GM23338 (cell line): Measurements from ENCODE around the gene ASB16. TPM values are rescaled to one million over a fixed set of nuclear protein-coding genes. Genes with fewer than 3 reads are reported as not detected.

Source experiments
- ATAC-seq: fragments of 200-7000 bp; cut with Tn5 transposase; 3 replicates; pipeline ENCODE4 v1.9.1; 2020
- DNase-seq: peaks from one replicate; pipeline ENCODE4 v3.0.0-alpha.2; 2015; ENCODE audit warnings: low spot score
- H2AFZ ChIP-seq: fragments of 200-600 bp; sonication (generic); 2 replicates; pipeline ENCODE4 v1.8.0; 2016; ENCODE audit warnings: antibody characterized with exemption, mild to moderate bottlenecking, moderate library complexity
- H3F3A ChIP-seq: fragments of 200-600 bp; sonication (generic); replicated peaks from 2 replicates; pipeline ENCODE4 v1.8.0; 2017; ENCODE audit warnings: antibody characterized with exemption, mixed run types, low read depth
- H3K27ac ChIP-seq: fragments of 200-600 bp; sonication (generic); 2 replicates; pipeline ENCODE4 v1.6.1; 2016; ENCODE audit warnings: low read depth
- H3K27me3 ChIP-seq: fragments of 200-600 bp; sonication (generic); 2 replicates; pipeline ENCODE4 v1.8.0; 2016; ENCODE audit warnings: mild to moderate bottlenecking, mixed run types, moderate library complexity; ENCODE audit not compliant: insufficient read depth
- H3K36me3 ChIP-seq: fragments of 200-600 bp; sonication (generic); 2 replicates; pipeline ENCODE4 v1.8.0; 2016; ENCODE audit warnings: mild to moderate bottlenecking; ENCODE audit not compliant: insufficient read depth
- H3K4me1 ChIP-seq: fragments of 200-600 bp; sonication (generic); 2 replicates; pipeline ENCODE4 v1.8.0; 2016; ENCODE audit warnings: mild to moderate bottlenecking, moderate library complexity; ENCODE audit not compliant: insufficient read depth
- H3K4me2 ChIP-seq: fragments of 200-600 bp; sonication (generic); 2 replicates; pipeline ENCODE4 v1.7.1; 2017; ENCODE audit warnings: mixed run types
- H3K4me3 ChIP-seq: fragments of 200-600 bp; sonication (generic); 2 replicates; pipeline ENCODE4 v1.6.1; 2016; ENCODE audit warnings: mixed run types
- H3K79me2 ChIP-seq: fragments of 200-600 bp; sonication (generic); replicated peaks from 2 replicates; pipeline ENCODE4 v1.8.0; 2017; ENCODE audit warnings: mild to moderate bottlenecking; ENCODE audit not compliant: insufficient read depth
- H3K9me2 ChIP-seq: fragments of 200-600 bp; sonication (generic); 2 replicates; pipeline ENCODE4 v1.8.0; 2017; ENCODE audit not compliant: insufficient read depth
- H4K20me1 ChIP-seq: fragments of 200-600 bp; sonication (generic); replicated peaks from 2 replicates; pipeline ENCODE4 v1.8.0; 2017; ENCODE audit warnings: mild to moderate bottlenecking; ENCODE audit not compliant: insufficient read depth
- H3K27ac Mint-ChIP-seq: 2 replicates; pipeline ENCODE4 v1.8.0; 2020; ENCODE audit warnings: inconsistent platforms, mild to moderate bottlenecking, moderate library complexity, mixed read lengths
- H3K27me3 Mint-ChIP-seq: 3 replicates; pipeline ENCODE4 v1.8.0; 2022; ENCODE audit warnings: low read depth, mild to moderate bottlenecking, moderate library complexity, mixed read lengths, inconsistent platforms; ENCODE audit not compliant: insufficient read depth, poor library complexity
- H3K36me3 Mint-ChIP-seq: 3 replicates; pipeline ENCODE4 v1.8.0; 2021; ENCODE audit warnings: low read depth, mild to moderate bottlenecking, inconsistent platforms, moderate library complexity, mixed read lengths
- H3K4me1 Mint-ChIP-seq: 3 replicates; pipeline ENCODE4 v1.8.0; 2020; ENCODE audit warnings: mild to moderate bottlenecking, inconsistent platforms, mixed read lengths
- H3K4me3 Mint-ChIP-seq: 3 replicates; pipeline ENCODE4 v1.8.0; 2021; ENCODE audit warnings: moderate library complexity, mild to moderate bottlenecking, inconsistent platforms, mixed read lengths
- H3K9me3 Mint-ChIP-seq: 3 replicates; pipeline ENCODE4 v1.8.0; 2020; ENCODE audit warnings: moderate library complexity, mild to moderate bottlenecking, inconsistent platforms, mixed read lengths
- CREB1 ChIP-seq: fragments of 250-450 bp; sonication (Bioruptor Pico); IDR thresholded peaks from 2 replicates; pipeline ENCODE4 v1.5.0; 2020; ENCODE audit warnings: low read depth, mild to moderate bottlenecking, moderate library complexity
- CTCF ChIP-seq, 2 experiments: fragments of 200-600 bp in 1 of 2; sonication (generic) in 1 of 2; conservative IDR thresholded peaks; 2 replicates each; pipeline versions ENCODE4 v1.5.1 to v1.6.1; 2016 to 2017; ENCODE audit warnings: antibody characterized with exemption in 2 of 2, low read depth in 2 of 2, mild to moderate bottlenecking in 2 of 2, moderate library complexity in 1 of 2
- ETS1 ChIP-seq: IDR thresholded peaks from 2 replicates; pipeline ENCODE4 v1.6.1; 2016; ENCODE audit warnings: antibody characterized with exemption
- EZH2 ChIP-seq: fragments of 200-600 bp; sonication (generic); IDR thresholded peaks from one replicate; pipeline ENCODE4 v1.8.0; 2017; ENCODE audit warnings: antibody characterized with exemption, mild to moderate bottlenecking, low read depth; ENCODE audit not compliant: unreplicated experiment
- EZH2phosphoT487 ChIP-seq: fragments of 200-600 bp; sonication (generic); IDR thresholded peaks from one replicate; pipeline ENCODE4 v1.8.1; 2018; ENCODE audit warnings: antibody characterized with exemption; ENCODE audit not compliant: unreplicated experiment
- JUNB ChIP-seq: IDR thresholded peaks from one replicate; pipeline ENCODE4 v1.6.1; 2016; ENCODE audit warnings: antibody characterized with exemption; ENCODE audit not compliant: unreplicated experiment
- NANOG ChIP-seq: IDR thresholded peaks from 2 replicates; pipeline ENCODE4 v1.6.1; 2016; ENCODE audit warnings: antibody characterized with exemption, borderline replicate concordance
- POLR2AphosphoS5 ChIP-seq: IDR thresholded peaks from 2 replicates; pipeline ENCODE4 v1.6.1; 2016; ENCODE audit warnings: antibody characterized with exemption, low read depth
- REST ChIP-seq: IDR thresholded peaks from one replicate; pipeline ENCODE4 v1.6.1; 2018; ENCODE audit warnings: antibody characterized with exemption; ENCODE audit not compliant: unreplicated experiment
- STAT1 ChIP-seq: IDR thresholded peaks from one replicate; pipeline ENCODE4 v1.6.1; 2016; ENCODE audit warnings: antibody characterized with exemption; ENCODE audit not compliant: unreplicated experiment
- ZNF114 ChIP-seq: fragments of 250-450 bp; sonication (Bioruptor Pico); IDR thresholded peaks from 2 replicates; pipeline ENCODE4 v1.5.0; 2020; ENCODE audit warnings: mild to moderate bottlenecking, moderate library complexity
- ZNF331 ChIP-seq: fragments of 250-450 bp; sonication (Bioruptor Pico); IDR thresholded peaks from 2 replicates; pipeline ENCODE4 v1.5.0; 2020; ENCODE audit warnings: low read depth, mild to moderate bottlenecking, moderate library complexity
- ZNF462 ChIP-seq: fragments of 250-450 bp; sonication (Bioruptor Pico); IDR thresholded peaks from 2 replicates; pipeline ENCODE4 v1.5.0; 2020; ENCODE audit warnings: mild to moderate bottlenecking, moderate library complexity
- polyA plus RNA-seq: library from polyadenylated mRNA; unstranded; fragments of >200 nt; fragmentation: Nextera tagmentation; extraction: Ambion mirVana; gene quantifications from 2 replicates; pipeline ENCODE4 v1.2.1, GENCODE V29; 2016
- total RNA-seq: library from RNA; depleted of rRNA; stranded (reverse); fragments of >200 nt; shearing (Covaris generic); gene quantifications from 2 replicates; pipeline ENCODE4 v1.2.3, GENCODE V29; 2014

The ASB16 gene
- total and polyA plus RNA-seq, 2 experiments from 2014 or later: 0.47 TPM; not detected in 1

GRCh38 chr17:44124118-44124438 is 46.4 kb upstream of the ASB16 start:
- Histone ChIP-seq H3K27me3 (no peaks in the 10 kb centered on the region), H3K4me3 (peak overlapping the region; percentile 96), H3K79me2 (peaks cover 34% of the 10 kb centered on the region), H3K36me3 (no peaks in the 10 kb centered on the region), H3K9me2 (no peaks in the 10 kb centered on the region), H3K4me2 (peak overlapping the region; percentile 76), H2AFZ (peak overlapping the region; percentile 91; the same call in 1 of the 2 replicates), H3F3A (no peaks in the 10 kb centered on the region), H3K4me1 (peaks cover 27% of the 10 kb centered on the region), H3K27ac (no peak overlapping the region), H4K20me1 (peaks cover 10% of the 10 kb centered on the region)
- no peaks in the 10 kb centered on the region for H3K9me3 Mint-ChIP-seq
- ATAC-seq (no peak), DNase-seq (no peak)
- peaks cover 5% of the 10 kb centered on the region for H3K27me3 Mint-ChIP-seq
- peaks cover 36% of the 10 kb centered on the region for H3K4me1 Mint-ChIP-seq
- peak overlapping the region; percentile 89 for H3K4me3 Mint-ChIP-seq
- TF ChIP-seq NANOG (no peak), ZNF114 (CRISPR knock-in tag) (no peak), STAT1 (no peak), EZH2phosphoT487 (no peak), CREB1 (no peak), ZNF462 (no peak), JUNB (no peak), EZH2 (no peak), POLR2AphosphoS5 (no peak), ETS1 (no peak), REST (no peak), CTCF (conservative IDR thresholded peaks at IDR 0.05; ENCODE audit: low read depth in 2 of 2) (no peak), ZNF331 (CRISPR knock-in tag) (no peak)
- H3K27ac Mint-ChIP-seq: peak overlapping the region; percentile 99
- no peaks in the 10 kb centered on the region; the same call in 2 of the 3 replicates for H3K36me3 Mint-ChIP-seq
